OCI-LY3 (cell line): ENCODE data around the gene TEC.

Experiments used
- H2AFZ ChIP-seq: fragments of 200-600, 300-600 bp; shearing (Covaris generic); 2 replicates; pipeline ENCODE4 v1.6.0; 2014; ENCODE audit warnings: antibody characterized with exemption, low read depth, low read length
- H3K27ac ChIP-seq: fragments of 200-600, 300-600 bp; sonication (generic); 2 replicates; pipeline ENCODE4 v1.5.1; 2014; ENCODE audit warnings: mild to moderate bottlenecking, low read length, moderate library complexity, mixed read lengths
- H3K27me3 ChIP-seq: fragments of 200-600, 300-600 bp; sonication (generic); 2 replicates; pipeline ENCODE4 v1.6.1; 2014; ENCODE audit warnings: low read depth, low read length, mixed read lengths
- H3K36me3 ChIP-seq: fragments of 200-600, 300-600 bp; sonication (generic); replicated peaks from 2 replicates; pipeline ENCODE3; 2014; ENCODE audit warnings: low read depth, low read length, mixed read lengths
- H3K4me1 ChIP-seq: fragments of 300-600, 200-600 bp; sonication (generic); 2 replicates; pipeline ENCODE4 v1.6.1; 2014; ENCODE audit warnings: low read length, mixed read lengths
- H3K4me2 ChIP-seq: fragments of 200-600, 300-600 bp; sonication (generic); 2 replicates; pipeline ENCODE4 v1.6.1; 2014; ENCODE audit warnings: low read length, mixed read lengths
- H3K4me3 ChIP-seq: fragments of 300-600, 200-600 bp; sonication (generic); 2 replicates; pipeline ENCODE4 v1.5.1; 2014; ENCODE audit warnings: antibody characterized with exemption, mild to moderate bottlenecking, low read length, moderate library complexity
- H3K79me2 ChIP-seq: fragments of 300-600, 200-600 bp; shearing (Covaris generic); 2 replicates; pipeline ENCODE4 v1.6.1; 2014; ENCODE audit warnings: mild to moderate bottlenecking, low read length, mixed read lengths
- H3K9ac ChIP-seq: fragments of 300-600, 200-600 bp; shearing (Covaris generic); 2 replicates; pipeline ENCODE4 v1.6.0; 2014; ENCODE audit warnings: mild to moderate bottlenecking, low read length, moderate library complexity
- H3K9me3 ChIP-seq: fragments of 200-600, 300-600 bp; shearing (Covaris generic); 2 replicates; pipeline ENCODE4 v1.6.1; 2014; ENCODE audit warnings: low read length, mixed read lengths; ENCODE audit not compliant: insufficient read depth
- H4K20me1 ChIP-seq: fragments of 200-600, 300-600 bp; sonication (generic); 2 replicates; pipeline ENCODE4 v1.6.1; 2016; ENCODE audit warnings: low read length, mixed read lengths; ENCODE audit not compliant: insufficient read depth
- EZH2phosphoT487 ChIP-seq: fragments of 200-600 bp; shearing (Covaris generic); IDR thresholded peaks from 2 replicates; pipeline ENCODE4 v1.6.1; 2018; ENCODE audit warnings: antibody characterized with exemption, mixed run types, low read depth
- TF ChIP-seq, protein P1 (sequence below): fragments of 200-600, 300-600 bp; sonication (generic); IDR thresholded peaks from 2 replicates; pipeline ENCODE4 v1.5.1; 2014; ENCODE audit warnings: antibody characterized with exemption, low read length, low read depth

The TEC gene

DNA sequence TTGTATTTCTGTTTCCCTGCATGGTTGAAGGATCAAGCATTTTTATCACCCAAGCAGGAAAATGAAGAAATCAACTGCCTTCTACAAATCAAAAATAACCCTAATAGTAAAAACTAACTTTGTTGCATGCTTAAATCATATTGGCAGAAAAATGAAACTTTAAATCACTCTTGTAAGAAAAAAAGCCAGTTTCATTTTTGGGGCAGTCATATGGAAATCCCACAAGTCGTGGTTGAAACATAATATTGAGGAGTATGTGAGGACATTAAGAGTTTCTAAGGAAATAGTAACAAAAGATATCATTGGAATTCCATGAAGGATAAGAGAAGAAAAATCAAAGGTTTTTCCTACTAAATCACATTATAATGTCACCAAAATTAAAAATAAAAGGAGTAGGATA is 8.4 kb downstream of the TEC start:
- Histone ChIP-seq H3K36me3 (peaks cover 26% of the 10 kb centered on the region), H3K4me2 (peak overlapping the region; percentile 58), H3K9ac (peak overlapping the region; percentile 18), H3K79me2 (peaks cover 54% of the 10 kb centered on the region), H4K20me1 (no peaks in the 10 kb centered on the region), H2AFZ (no peak overlapping the region), H3K27ac (peak overlapping the region; percentile 53), H3K4me1 (peaks cover 26% of the 10 kb centered on the region), H3K27me3 (no peaks in the 10 kb centered on the region), H3K9me3 (no peaks in the 10 kb centered on the region), H3K4me3 (peak overlapping the region; percentile 17)
- TF ChIP-seq EZH2phosphoT487 = no peak
- TF ChIP-seq, protein P1, sequence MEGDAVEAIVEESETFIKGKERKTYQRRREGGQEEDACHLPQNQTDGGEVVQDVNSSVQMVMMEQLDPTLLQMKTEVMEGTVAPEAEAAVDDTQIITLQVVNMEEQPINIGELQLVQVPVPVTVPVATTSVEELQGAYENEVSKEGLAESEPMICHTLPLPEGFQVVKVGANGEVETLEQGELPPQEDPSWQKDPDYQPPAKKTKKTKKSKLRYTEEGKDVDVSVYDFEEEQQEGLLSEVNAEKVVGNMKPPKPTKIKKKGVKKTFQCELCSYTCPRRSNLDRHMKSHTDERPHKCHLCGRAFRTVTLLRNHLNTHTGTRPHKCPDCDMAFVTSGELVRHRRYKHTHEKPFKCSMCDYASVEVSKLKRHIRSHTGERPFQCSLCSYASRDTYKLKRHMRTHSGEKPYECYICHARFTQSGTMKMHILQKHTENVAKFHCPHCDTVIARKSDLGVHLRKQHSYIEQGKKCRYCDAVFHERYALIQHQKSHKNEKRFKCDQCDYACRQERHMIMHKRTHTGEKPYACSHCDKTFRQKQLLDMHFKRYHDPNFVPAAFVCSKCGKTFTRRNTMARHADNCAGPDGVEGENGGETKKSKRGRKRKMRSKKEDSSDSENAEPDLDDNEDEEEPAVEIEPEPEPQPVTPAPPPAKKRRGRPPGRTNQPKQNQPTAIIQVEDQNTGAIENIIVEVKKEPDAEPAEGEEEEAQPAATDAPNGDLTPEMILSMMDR = no peak

DNA sequence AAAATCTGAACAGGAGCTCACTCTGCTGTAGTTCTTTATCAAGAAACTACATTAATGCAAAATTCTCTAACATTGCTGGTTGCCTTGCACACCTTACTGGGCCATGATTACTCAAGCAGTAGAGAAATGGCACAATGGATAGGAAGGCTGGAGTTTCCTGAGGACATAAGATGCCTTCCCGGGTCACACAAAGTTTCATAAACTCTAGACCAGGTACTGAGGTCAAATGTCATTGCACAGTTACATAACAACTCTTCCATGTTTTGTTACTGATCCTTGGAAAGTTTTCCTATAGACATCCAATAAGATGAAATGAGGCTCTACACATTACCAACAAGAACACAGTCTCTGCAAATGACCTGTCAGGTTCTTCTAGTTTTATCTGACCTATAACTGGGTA is 9.9 kb downstream of the TEC start:
- TF ChIP-seq EZH2phosphoT487 = no peak
- TF ChIP-seq, protein P1 = no peak
- no peak overlapping the region for H3K9ac ChIP-seq
- H3K27ac ChIP-seq = no peak overlapping the region
- no peak overlapping the region for H3K4me3 ChIP-seq
- peaks cover 5% of the 10 kb centered on the region; the same call in 1 of the 2 replicates for H4K20me1 ChIP-seq
- H3K36me3 ChIP-seq = peaks cover 20% of the 10 kb centered on the region
- no peak overlapping the region for H3K4me2 ChIP-seq
- no peaks in the 10 kb centered on the region for H3K27me3 ChIP-seq
- H2AFZ ChIP-seq = no peak overlapping the region
- H3K79me2 ChIP-seq = peaks cover 56% of the 10 kb centered on the region
- H3K4me1 ChIP-seq = peaks cover 26% of the 10 kb centered on the region
- H3K9me3 ChIP-seq = no peaks in the 10 kb centered on the region

DNA sequence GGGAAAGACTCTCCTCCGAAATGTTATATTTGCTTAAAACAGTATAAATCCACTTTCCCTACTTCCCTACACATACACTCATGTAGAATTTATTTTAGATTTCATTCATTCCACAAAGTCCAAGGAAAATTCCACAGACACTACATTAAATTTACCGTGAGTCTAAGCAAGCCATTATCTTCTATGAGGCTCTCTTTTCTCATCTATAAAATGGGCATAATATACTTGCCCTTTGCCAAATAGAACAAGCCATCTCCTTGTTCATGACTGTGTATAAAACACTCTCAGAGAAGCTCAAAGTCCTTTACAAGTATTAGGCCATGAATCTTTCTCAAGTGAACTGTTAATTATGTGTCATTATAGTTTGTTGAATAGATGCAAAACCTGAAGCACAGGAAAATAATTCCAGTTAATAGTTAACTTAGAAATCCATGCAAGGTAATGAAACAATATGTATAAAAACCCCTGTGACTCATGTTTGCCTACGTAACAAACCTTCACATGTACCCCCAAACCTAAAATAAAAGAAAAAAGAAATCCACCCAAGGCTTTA is 10.7 kb downstream of the TEC start:
- no peak overlapping the region for H2AFZ ChIP-seq
- no peak overlapping the region for H3K9ac ChIP-seq
- no peak overlapping the region for H3K4me3 ChIP-seq
- H3K4me2 ChIP-seq = no peak overlapping the region
- TF ChIP-seq, protein P1 = no peak
- TF ChIP-seq EZH2phosphoT487 = no peak
- no peak overlapping the region for H3K27ac ChIP-seq
- H3K4me1 ChIP-seq = peaks cover 26% of the 10 kb centered on the region
- peaks cover 5% of the 10 kb centered on the region; the same call in 1 of the 2 replicates for H4K20me1 ChIP-seq
- peaks cover 57% of the 10 kb centered on the region for H3K79me2 ChIP-seq
- peaks cover 20% of the 10 kb centered on the region for H3K36me3 ChIP-seq
- H3K27me3 ChIP-seq = no peaks in the 10 kb centered on the region
- H3K9me3 ChIP-seq = no peaks in the 10 kb centered on the region

DNA sequence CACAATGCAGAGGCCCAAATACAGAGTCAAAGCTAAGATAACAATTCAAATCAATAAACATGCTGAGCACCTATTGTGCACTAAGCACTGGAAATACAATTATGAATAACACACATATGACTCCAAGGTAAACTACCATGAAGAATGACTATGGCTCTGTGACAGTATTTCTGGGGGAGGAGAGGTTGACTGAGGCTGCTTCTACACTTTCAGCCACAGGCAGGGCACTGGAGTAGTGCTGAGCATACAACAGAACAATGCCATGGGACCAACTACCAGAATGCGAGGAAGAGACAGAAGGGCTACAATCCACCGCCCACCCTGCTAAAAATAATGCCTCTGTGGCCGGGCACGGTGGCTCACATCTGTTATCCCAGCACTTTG is 13.7 kb downstream of the TEC start:
- TF ChIP-seq, protein P1 = no peak
- no peak for TF ChIP-seq EZH2phosphoT487
- Histone ChIP-seq H3K79me2 (peaks cover 46% of the 10 kb centered on the region), H3K4me1 (peaks cover 15% of the 10 kb centered on the region), H3K27me3 (no peaks in the 10 kb centered on the region), H3K4me2 (no peak overlapping the region), H2AFZ (no peak overlapping the region), H3K9me3 (no peaks in the 10 kb centered on the region), H3K9ac (no peak overlapping the region), H4K20me1 (peaks cover 5% of the 10 kb centered on the region; the same call in 1 of the 2 replicates), H3K36me3 (peaks cover 11% of the 10 kb centered on the region), H3K4me3 (no peak overlapping the region), H3K27ac (no peak overlapping the region)
